HG03460 (cell line): Measurements from ENCODE around the gene ASXL2.
"Not testable (repeated sequence)": the region's sequence is repeated elsewhere in the genome, so short reads cannot be mapped to it uniquely, and the experiment has no call there.

Experiments
- ATAC-seq: cut with Tn5 transposase; IDR thresholded peaks from one replicate; pipeline ENCODE4 v1.9.1; 2021; ENCODE audit not compliant: unreplicated experiment

The ASXL2 gene

DNA sequence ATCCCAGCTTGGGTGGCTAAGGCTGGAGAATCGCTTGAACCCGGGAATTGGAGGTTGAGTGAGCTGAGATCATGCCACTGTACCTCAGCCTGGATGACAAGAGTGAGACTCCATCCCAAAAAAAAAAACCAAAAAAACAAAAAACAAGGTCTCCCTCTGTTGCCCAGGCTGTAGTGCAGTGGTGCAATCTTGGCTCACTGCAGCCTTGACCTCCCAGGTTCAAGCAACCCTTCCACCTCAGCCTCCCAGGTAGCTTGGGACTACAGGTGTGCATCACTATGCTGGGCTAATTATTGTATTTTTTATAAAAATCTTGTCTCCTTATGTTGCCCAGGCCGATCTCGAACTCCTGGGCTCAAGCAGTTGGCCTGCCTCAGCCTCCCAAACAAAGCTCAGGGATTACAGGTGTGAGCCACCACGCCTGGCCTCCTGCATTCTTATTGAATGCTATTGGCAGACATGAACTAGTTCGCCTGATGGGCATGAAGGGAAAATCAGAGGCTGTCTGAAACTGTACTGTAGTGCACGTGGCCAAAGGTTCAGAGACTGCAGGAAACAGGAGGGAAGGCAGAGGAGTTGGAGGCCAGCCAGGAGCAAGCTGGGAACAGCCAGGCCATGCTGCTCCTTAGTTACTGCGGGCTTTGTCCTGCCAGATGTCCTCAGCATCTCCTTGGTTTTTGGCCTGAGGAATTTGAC lies 16.0 kb upstream of the ASXL2 start:
- no peak for ATAC-seq

DNA sequence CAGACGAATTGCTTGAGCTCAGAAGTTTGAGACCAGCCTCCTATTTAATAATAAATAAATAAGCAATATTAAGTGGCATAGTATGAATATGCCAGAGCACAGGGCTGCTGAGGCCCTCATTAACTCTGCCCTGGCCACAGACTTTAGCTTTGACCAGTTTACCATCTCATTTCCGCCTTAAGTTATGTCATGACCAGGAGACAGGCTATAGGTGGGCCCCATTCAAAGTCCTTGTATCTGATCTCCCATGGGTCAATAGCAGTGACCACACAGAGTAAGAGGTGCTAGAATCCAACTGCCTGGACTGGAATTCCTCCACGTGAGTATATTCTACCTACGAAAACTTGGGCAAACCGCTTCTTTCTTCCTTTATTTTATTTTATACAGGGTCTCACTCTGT lies 13.4 kb upstream of the ASXL2 start:
- ATAC-seq = no peak

DNA sequence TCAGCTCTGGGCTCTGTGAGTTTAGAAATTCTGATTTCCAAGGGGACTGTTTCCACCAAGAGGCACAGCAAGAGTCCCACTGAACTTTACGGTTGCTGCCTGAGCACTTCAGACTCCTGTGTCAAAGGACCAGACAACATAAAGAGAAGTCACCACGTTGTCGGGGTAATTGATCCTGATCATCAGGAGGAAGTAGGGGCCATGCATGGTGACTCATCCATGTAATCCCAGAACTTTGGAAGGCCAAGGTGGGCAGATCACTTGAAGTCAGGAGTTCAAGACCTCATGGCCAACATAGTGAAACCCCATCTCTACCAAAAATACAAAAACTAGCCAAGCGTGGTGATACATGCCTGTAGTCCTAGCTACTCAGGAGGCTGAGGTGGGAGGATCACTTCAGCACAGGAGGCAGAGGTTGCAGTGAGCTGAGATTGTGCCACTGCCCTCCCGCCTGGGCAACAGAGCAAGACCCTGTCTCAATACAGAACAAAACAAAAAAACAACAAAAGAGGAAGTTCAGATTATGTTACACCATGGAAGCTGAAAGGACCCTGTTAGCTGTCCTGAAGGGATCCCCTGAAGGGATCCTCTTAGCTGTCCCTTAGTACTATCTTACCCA lies 9.4 kb upstream of the ASXL2 start:
- ATAC-seq = no peak

DNA sequence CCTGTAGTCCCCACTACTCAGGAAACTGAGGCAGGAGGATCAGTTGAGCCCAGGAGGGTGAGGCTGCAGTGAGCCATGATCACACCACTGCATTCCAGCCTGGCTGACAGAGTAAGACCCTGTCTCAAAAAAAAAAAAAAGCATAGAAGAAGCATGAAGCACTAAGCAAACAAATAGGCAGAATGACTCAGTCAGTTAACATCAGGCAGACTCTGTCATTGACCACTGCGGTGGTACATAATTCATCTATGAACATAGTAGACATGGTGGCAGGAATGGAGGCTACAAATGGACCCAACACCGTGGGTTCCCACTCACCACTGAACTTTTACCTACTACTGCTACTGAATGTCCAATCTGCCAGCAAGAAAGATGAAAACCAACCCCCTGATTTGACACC lies 7.6 kb upstream of the ASXL2 start:
- no peak for ATAC-seq

DNA sequence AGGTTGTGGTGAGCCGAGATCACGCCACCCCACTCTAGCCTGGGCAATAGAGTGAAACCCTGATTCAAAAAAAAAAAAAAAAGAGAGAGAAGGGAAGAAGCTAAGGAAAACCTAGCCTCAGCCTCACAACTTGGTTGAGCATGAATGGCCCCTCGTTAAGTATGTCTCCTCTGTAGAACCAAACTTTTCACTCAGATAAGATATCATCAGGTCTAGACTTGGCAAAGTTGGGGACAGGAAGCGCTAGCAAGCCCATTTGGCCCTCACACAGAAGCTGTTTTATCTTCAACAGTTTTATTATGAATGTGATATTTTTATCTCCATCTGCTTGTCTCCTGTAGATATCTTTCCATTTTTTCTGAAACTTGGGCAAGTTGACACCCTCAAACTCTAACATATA lies 3.5 kb upstream of the ASXL2 start:
- ATAC-seq = no peak

DNA sequence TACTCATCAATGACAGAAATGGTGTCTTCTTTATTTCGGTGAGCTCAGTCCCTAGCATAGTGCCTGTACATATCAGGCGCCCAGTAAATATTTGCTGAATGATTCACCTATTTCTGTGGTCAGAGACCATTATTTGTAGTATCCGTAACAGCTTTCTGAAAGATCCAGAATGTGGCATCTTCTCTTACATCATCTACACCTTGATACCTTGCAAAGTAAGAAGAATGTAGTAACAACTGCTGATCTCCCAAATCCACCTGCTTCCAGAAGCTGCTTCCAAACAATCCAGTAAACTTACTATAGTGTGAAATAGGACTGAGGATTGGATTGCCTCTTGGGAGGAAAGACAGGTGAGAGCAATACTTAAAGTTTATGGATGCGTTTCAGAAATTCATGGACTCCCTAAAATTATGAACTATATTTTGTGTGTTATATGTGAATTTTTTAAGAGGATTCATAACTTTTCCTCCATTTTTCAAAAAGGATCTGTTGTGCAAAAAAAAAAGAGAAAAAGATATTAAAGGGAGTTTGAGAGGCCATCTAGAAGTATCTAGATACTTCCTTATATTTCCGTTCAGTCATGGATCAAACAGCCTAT lies 945 bp upstream of the ASXL2 start:
- ATAC-seq = no peak

DNA sequence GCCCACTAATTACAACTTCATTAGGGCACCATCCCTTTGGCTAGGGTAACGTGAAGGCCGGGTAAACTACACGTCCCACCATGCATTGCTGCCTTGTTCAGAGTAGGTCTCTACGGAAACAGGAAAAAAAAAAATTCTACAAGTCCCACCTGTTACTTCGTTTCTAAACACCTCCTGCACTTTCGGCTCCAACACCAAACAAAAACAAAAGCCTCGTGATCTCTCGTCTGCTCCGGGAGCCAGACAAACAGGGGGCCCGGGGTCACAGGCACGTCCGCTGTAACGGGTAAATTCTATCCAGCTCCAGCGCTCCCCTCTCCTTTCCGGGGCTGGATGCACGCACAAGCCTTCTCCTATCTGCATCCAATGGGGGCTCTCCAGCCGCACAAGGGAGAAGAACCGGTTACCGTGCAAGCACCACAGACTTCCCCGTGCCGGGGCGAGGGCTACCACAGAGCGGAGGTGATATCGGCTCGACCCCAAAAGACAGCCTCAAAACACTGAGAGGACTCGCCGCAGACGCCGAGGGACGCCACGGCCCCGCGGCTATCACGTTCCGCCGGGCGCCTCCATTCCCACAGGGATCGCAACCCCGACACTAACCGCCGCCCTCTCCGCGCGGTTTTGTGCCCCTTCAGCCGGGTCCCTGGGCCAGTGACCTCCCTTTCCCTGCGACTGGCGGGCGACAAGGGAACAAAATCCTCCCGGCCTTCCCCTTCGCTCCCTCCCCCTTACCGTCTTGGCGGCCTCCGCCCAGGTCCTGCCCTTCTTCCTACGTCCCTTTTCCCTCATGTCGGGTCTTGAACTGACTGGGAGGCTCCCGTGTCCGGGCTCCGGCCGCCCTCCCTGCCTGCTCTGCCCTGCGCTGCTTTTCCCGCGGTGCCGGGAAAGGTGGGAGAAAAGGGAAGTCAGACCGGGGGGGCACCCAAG lies 591 bp downstream of the ASXL2 start:
- peak; percentile 43 for ATAC-seq

DNA sequence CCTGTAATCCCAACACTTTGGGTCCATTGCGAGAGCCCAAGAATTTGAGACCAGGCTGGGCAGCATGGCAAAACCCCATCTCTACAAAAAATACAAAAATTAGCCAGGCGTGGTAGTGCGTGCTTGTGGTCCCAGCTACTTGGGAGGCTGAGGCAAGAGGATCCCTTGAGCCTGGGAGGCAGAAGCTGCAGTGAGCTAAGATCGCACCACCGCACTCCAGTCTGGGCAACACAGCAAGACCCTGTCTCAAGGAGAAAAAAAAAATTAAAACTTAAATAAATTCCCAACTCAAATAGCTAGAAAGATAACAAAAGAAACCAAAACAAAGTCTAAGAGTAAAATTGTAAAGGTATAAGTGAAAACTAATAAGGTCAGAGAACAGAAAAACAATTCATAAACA lies 6.2 kb downstream of the ASXL2 start:
- no peak for ATAC-seq

DNA sequence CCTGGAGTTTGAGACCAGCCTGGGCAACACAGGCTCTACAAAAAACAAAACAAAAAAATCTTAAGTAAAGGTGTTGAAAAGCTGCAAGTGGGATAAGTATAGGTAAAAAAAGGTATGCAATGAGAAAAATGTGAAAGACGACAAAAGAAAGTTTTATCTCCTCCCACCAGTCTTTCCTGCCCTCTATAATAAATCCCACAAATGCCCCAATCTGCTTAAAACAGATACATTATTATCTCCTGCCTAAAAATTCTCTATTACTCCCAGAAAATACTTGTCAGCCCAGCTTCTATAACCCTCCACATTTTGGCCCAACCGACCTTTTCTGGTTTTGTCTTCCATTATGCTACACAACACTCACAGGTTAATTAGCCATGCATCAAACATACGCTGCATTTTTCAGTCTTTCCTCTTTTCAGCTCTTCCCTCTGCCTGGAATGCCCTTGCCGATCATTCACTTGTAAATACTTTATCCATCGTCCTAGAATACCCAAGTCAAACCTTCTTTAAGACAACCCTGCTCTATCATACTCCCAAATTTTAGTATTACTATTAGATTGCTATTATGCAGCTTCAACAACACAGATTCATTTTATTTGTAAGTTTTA lies 10.8 kb downstream of the ASXL2 start:
- no peak for ATAC-seq

DNA sequence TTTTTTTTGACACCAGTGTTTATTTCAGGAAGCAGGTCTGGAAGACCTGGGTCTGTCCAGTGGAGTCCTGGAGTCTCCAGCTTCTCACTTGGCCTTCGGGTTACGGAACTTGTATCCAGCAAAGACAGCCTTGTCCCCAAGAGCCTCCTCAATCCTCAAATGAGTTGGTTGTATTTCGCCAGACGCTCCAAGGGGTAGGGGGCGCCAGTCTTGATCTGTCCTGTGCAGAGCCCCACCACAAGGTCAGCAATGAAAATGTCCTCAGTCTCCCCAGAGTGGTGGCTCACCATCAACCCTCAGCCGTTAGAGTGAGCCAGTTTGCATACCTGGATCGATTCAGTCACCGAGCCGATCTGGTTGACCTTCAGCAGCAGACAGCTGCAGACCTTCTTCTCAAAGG lies 21.9 kb downstream of the ASXL2 start:
- ATAC-seq = no peak

DNA sequence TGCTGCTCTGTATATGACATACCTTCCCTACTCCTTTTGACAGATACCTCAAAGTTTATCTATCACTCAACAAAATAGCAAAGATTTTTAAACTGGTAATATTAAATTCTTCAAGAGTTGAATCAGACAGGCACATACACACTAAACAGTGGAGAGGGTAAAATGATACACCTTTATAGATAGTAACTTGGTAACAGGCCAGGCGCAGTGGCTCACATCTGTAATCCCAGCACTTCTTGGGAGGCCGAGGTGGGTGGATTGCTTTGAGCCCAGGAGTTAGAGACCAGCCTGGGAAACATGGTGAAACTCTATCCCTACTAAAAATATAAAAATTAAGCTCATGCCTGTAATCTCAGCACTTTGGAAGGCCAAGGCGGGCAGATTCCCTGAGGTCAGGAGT lies 23.2 kb downstream of the ASXL2 start:
- no peak for ATAC-seq

DNA sequence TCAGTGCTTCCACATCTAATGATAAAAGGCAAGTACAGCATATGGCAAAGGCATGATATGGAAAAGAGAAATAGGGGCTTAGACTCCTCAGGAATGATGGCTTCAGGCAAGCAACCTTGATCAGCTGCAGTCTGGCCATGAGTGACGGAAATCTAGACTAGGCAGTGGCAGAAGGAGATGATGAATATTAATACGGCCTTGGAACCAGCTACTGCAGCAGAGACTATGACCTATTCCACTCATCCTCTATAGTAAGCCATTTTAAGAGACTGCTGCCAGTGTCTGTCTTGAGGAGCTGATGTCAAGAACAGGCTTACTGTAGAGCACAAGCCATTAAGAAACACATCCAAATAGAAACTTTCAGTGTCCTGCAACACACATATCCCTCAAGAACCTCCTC lies 23.7 kb downstream of the ASXL2 start:
- ATAC-seq = no peak

DNA sequence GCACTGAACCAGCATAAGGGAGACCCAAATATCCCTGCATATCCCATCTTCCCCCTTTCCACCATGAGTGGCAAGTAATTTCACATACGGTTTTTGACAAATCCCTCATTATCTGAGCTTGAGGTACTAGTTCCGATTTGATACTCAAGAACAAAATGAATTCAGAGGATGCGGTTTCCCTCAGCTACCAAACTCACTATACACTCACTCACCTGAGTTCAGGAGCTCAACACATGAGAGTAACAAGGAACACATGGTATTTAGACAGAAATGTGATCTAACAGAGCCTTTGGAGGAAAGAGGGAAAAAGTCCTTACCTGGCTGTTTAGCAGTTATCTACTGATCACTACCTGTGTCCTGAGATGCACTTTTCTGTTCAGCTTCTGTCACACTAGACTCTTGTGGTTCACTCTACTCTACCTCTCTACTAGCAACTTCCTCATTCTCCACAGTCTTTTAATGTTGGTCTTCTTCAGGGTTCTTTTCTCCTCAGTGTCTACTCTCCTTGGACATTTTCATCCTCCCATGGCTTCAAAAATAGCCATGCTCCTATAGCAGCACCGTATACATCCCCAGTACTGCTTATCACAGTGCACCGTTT lies 25.1 kb downstream of the ASXL2 start:
- ATAC-seq = no peak

DNA sequence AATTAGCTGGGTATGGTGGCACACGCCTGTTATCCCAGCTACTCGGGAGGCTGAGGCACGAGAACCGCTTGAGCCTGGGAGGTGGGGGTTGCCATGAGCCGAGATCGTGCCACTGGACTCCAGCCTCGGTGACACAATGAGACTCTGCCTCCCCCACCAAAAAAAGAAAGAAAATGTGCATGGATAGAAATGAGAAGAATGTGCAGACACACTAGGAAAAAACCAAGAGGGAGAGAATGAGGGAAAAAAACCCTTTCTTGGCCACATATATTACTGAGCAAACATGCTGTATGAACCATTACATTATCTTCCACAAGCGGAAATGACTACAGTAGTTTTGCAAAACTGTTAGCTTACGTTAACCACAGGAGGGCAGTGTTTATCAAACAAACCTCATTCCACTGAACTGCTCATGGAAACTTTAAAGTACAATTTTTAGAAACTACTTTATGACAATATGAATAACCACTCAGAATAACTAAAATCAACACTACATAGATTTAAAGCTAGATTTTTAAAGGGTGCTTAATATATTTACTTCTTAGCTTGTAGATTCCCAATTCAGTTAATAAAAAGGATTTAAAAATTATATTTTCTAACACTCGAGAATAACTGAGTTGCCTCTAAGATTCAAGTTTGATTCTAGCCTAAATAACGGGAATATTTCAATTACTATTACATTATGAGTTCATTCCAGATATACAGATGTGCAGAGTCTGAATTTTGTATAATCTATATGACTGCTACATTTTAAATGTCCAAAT lies 26.4 kb downstream of the ASXL2 start:
- peak; percentile 72 for ATAC-seq

DNA sequence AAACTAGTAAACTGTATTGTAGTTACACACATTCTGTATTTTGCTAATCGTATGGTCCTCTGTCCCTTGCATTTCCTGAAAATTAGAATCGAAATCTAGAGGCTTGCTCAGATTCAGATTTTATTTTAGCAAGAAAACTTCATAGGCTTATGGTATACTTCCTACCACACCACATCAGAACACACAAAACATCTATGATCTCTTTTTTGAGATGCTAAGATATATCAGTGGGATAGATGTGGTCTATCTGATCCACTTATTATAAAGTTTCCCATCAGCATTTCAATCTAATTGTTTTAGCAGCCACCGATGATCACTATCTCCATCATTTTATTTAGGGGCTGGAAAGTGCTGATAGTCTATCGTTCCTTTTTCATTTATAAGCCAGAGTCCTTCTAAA lies 27.9 kb downstream of the ASXL2 start:
- not testable (repeated sequence) for ATAC-seq

DNA sequence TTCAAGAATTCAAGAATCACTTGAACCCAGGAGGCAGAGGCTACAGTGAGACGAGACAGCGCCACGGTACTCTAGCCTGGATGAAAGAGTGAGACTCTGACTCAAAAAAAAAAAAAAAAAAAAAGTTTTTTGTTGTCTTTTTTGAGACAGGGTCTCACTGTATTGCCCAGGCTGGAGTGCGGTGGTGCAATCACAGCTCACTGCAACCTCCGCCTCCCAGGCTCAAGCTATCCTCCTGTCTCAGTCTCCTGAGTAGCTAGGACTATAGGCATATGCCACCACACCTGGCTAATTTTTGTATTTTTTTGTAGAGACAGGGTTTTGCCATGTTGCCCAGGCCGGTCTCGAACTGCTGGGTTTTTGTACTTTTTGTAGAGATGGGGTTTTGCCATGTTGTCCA lies 28.9 kb downstream of the ASXL2 start:
- ATAC-seq = not testable (repeated sequence)

DNA sequence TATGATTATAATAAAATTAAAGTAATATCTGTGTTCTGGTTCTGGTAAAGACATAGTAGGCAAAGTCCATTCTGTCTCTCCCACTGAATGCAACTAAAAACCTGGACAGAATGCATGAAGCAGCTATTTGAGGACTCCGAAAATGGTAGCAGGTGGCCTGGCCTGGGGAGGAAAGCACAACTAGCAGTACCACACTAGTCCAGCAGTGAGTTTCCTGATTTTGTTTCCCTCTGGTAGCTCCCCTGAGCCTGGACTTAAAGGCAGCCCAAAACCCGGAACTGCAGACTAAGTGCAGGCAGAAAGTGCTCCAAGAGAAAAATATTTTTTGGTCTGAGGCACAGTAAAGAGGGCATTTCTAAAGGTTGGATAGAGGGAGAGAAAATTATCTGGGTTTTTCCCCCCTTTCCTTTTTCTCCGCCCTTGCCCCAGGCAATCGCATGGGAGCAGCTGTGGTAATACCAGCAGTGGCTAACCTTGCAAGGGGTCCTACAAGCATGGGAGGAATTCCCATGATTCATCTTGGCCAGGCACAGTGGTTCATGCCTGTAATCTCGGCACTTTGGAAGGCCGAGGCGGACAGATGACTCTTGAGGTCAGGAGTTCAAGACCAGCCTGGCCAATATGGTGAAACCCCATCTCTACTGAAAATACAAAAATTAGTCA lies 32.3 kb downstream of the ASXL2 start:
- no peak for ATAC-seq

DNA sequence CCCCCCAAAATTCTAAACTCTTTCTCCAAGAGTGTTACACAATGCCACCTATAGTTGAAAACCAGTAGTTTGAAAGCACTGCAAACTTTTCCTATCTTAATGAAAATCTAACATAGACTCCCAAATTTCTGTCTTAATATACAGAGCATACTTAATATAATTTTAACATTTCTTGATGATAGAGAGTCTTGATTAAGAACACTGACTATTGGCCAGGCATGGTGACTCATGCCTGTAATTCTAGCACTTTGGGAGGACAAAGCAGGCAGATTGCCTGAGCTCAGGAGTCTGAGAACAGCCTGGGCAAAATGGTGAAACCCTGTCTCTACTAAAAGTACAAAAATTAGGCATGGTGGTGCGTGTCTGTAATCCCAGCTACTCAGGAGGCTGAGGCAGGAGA lies 34.2 kb downstream of the ASXL2 start:
- ATAC-seq = no peak

DNA sequence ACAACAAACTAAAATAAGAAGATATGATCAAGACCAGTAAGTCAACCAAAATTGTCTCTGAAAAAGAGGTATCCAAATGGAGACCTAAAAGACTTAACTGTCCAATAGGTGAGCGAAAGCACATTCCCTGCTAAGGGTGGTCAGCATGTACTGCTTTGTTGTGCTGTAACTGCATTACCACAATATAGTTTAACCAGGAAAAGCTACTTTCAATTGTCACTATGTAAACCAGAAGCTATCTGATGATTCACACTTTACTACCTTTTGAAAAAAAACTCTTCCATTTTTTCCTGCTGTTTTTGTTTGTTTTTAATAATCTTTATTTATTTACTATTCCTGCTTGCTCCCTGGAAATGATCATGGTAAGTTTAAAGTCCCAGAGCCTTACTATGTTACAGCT lies 36.1 kb downstream of the ASXL2 start:
- no peak for ATAC-seq
